Activated T-helper 1 cell treated with anti-CD3 and anti-CD28 coated beads, Interleukin-12 subunit alpha, Interleukin-12 subunit beta, Interleukin-2, Interleukin-4 antibody, amounts not matched to agents 30 ng/mL and 10 ng/mL and 1 ng/mL, durations not matched to agents 14 hours and 24 hours and 36 hours (primary cell): ENCODE measurements around the gene TOP1. TPM values are rescaled to one million over a fixed set of nuclear protein-coding genes. Genes with fewer than 3 reads are reported as not detected.
A peak's percentile ranks its signal among the peaks of the same experiment; 100 is the strongest.

Source experiments
- DNase-seq: peaks from one replicate; pipeline ENCODE4 v3.0.0; 2021; ENCODE audit warnings: low spot score
- H3K27ac Mint-ChIP-seq: one replicate; pipeline ENCODE4 v1.8.0; 2021; ENCODE audit warnings: mild to moderate bottlenecking, mixed read lengths
- H3K27me3 Mint-ChIP-seq: one replicate; pipeline ENCODE4 v1.8.0; 2022; ENCODE audit warnings: mild to moderate bottlenecking, moderate library complexity, mixed read lengths; ENCODE audit not compliant: insufficient read depth
- H3K36me3 Mint-ChIP-seq: one replicate; pipeline ENCODE4 v1.8.0; 2021; ENCODE audit warnings: low read depth, mixed read lengths
- H3K4me1 Mint-ChIP-seq: one replicate; pipeline ENCODE4 v1.8.0; 2021; ENCODE audit warnings: low read depth, mixed read lengths
- H3K4me3 Mint-ChIP-seq: one replicate; pipeline ENCODE4 v1.8.0; 2021; ENCODE audit warnings: mild to moderate bottlenecking, moderate library complexity, mixed read lengths
- H3K9me3 Mint-ChIP-seq: one replicate; pipeline ENCODE4 v1.8.0; 2021; ENCODE audit warnings: mixed read lengths
- intact Hi-C: fragments of 100-400 bp; cut with micrococcal nuclease; formaldehyde crosslinking; loops from one replicate; pipeline ENCODE4 v1.15.1; 2024
- total RNA-seq: library from RNA; stranded (reverse); gene quantifications from 2 replicates; pipeline ENCODE4 v1.2.3, GENCODE V29; 2022

Gene TOP1
- total RNA-seq, 1 donor from 2014 or later: 120 TPM

DNA sequence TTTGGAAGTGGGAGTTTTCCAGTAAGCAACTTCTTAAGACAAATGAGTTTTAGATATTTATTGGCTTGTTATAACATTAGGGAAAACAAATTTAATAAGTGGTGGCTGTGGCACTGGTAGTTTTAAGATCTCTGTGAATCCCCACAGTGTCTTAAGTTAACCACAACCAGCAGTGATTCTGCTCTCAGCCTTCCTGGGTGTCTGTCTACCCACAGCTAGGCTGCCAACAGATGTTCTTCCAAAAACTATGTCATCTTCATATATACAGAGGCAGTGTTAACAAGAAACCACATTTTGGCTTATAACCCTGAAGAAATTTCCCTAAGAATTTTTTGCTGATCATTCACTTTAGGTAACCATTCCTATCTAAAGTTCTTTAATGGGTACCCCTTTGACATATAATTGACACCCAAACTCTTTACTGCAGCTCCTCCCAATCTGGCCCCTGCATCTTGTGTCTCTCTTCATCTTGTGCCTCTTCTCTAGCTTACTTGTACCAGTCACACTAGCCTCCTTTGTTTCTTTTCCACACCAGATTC lies 52.7 kb downstream of the TOP1 start:
- Mint-ChIP-seq H3K27me3 (no peaks in the 10 kb centered on the region), H3K27ac (peak overlapping the region; percentile 74), H3K4me3 (no peak overlapping the region), H3K4me1 (peaks cover 71% of the 10 kb centered on the region), H3K36me3 (peaks cover 67% of the 10 kb centered on the region), H3K9me3 (no peaks in the 10 kb centered on the region)
- intact Hi-C loops: no loop called here
- no peak for DNase-seq

DNA sequence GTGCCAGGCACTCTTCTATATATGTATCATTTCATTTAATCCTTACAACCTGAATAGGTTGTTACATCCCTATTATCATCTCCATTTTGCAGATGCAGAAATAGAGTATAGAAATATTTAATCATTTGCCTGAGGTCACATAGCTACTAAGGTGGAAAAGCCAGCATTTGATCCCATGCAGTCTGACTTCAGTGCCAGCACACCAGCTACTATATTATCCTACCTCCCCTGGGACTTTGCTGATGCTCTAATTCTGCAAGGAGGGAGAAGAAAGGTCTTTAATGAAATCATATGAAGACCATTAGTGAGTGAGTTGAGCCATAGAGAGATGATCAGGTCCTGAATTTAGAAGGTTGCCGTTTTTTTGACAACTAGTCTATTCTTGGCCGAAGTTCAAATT lies 53.7 kb downstream of the TOP1 start:
- H3K27ac Mint-ChIP-seq: no peak overlapping the region

DNA sequence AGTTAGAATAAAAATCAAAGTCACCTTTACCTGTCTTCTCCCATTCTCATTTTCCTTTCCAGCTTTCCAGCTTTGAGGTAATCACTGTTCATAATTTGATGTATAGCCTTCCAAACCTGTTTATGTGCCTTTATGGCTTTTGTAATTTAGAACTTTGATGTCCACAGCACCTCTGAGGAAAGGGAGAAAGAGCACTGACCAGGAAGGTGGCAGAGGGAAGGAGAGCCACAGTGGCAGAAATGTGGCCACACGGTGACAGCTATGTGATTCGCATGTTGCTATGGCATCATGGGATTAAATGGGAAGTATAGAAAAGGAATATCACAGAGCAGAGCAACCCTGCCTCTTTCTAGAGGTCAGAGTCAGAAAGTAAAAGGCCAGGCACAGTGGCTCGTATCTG lies 57.0 kb downstream of the TOP1 start:
- intact Hi-C loops: no loop called here
- H3K4me3 Mint-ChIP-seq: no peak overlapping the region

More for the DNA sequence above, 53.7 kb downstream of the TOP1 start:
- Mint-ChIP-seq H3K9me3 (no peaks in the 10 kb centered on the region), H3K27me3 (no peaks in the 10 kb centered on the region), H3K4me1 (peaks cover 71% of the 10 kb centered on the region), H3K4me3 (no peak overlapping the region), H3K36me3 (peaks cover 67% of the 10 kb centered on the region)
- DNase-seq: no peak
- intact Hi-C loops: no loop called here

DNA sequence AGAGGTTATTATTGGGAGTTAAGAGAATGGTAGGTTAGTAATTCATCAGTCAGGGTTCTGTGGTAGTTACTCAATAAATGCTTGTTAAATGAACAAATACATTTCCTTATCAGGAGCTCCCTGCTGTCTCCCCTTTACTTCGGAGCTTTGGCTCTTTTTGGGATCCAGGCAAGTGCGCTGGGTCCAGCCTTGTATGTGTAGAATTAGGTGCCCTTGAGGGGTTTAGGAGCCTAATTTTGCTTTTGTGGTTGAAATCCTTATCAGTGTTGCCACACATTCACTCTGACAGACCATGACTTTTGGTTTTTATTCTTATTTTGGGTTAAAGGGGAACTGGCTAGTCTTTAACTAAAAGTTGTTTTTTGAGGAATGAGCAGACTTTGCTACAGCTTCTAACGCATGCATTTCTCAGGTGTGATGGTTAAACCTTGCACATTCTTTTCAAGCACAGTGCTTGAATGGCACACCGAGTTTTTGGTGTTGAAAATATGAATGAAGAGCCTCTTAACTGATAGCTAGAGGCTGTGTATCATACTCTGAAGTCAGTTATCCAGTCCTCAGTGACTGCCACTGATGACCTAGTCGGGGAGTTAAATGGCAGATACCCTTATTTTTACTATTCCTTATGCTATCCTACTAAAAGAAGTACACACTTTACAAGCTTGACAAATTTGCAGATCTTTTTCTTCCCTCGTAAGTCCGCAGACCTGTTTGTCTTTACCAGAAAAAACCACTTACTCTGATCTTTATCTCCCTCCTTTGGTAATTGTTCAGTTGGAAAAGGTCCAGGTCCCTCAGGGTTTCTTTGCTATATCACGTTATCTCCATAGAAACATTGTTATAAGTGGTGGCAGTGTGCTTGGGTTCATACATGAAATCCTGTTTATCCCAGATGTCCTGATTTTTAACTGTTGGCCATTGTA lies 58.0 kb downstream of the TOP1 start:
- Mint-ChIP-seq H3K4me1 (peaks cover 39% of the 10 kb centered on the region), H3K4me3 (no peak overlapping the region), H3K27me3 (no peaks in the 10 kb centered on the region), H3K9me3 (no peaks in the 10 kb centered on the region), H3K36me3 (peaks cover 59% of the 10 kb centered on the region), H3K27ac (peak overlapping the region; percentile 61)
- intact Hi-C loops: no loop called here
- DNase-seq: no peak

More for the DNA sequence above, 57.0 kb downstream of the TOP1 start:
- peaks cover 68% of the 10 kb centered on the region for H3K36me3 Mint-ChIP-seq
- H3K27me3 Mint-ChIP-seq: no peaks in the 10 kb centered on the region
- DNase-seq: no peak
- H3K27ac Mint-ChIP-seq: no peak overlapping the region
- no peaks in the 10 kb centered on the region for H3K9me3 Mint-ChIP-seq
- peaks cover 49% of the 10 kb centered on the region for H3K4me1 Mint-ChIP-seq

DNA sequence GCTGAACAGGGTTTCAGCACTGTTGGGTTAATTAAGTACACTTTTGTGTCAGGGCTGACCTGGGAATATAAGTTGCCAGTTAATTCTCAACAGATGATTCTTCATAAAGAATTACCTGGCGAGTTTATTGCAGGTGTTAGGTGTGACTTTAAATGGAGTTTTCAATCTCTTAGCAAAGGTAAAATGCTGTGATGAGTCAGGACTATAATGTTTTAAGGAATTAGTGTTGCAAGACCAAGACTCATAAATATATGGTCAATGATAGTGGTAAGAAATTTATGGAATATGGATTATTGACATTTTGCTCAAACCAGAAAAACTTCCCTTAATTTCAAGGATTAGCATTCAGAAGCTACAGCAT lies 58.7 kb downstream of the TOP1 start:
- Mint-ChIP-seq H3K4me3 (no peak overlapping the region), H3K27ac (peak overlapping the region; percentile 61)

DNA sequence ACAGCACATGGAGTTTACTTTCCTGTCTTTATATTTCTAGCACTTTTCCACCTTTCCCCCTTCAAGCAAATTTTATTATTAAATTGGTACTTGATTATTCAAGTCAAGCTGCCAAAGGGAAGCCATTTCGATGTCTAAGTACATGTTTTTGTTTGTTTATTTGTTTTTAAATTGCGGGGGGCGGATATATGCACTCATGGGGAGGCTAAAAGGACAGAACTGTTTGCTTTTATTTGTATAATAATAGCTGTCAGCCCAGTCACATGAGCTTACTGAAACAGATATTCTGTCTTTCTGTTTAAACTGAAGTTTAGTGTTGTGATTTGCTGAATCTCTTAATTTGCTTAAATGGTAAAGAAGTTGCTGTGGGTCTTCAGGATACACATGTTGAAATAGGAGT lies 59.2 kb downstream of the TOP1 start:
- Mint-ChIP-seq H3K9me3 (no peaks in the 10 kb centered on the region), H3K4me3 (no peak overlapping the region), H3K27me3 (no peaks in the 10 kb centered on the region), H3K4me1 (peaks cover 30% of the 10 kb centered on the region), H3K36me3 (peaks cover 64% of the 10 kb centered on the region), H3K27ac (no peak overlapping the region)
- intact Hi-C loops: no loop called here
- no peak for DNase-seq

More for the DNA sequence above, 58.7 kb downstream of the TOP1 start:
- peaks cover 34% of the 10 kb centered on the region for H3K4me1 Mint-ChIP-seq
- peaks cover 62% of the 10 kb centered on the region for H3K36me3 Mint-ChIP-seq
- intact Hi-C loops: no loop called here
- DNase-seq: no peak
- no peaks in the 10 kb centered on the region for H3K9me3 Mint-ChIP-seq
- no peaks in the 10 kb centered on the region for H3K27me3 Mint-ChIP-seq

DNA sequence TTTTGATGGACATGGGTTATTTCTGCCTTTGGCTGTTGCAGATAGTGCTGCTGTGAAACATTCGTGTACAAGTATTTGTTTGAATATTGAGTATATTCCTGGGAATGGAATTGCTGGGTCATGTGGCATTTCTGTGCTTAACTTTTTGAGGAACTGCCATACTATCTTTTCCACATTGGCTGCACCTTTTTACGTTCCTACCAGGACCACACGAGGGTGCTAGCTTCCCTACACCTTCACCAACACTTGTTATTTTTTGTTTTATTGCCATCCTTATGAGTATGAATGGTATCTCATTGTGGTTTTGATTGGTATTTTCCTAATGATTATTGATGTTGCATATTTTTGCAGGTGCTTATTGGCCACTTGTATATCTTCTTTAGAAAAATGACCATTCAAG lies 60.9 kb downstream of the TOP1 start:
- no peak for DNase-seq

DNA sequence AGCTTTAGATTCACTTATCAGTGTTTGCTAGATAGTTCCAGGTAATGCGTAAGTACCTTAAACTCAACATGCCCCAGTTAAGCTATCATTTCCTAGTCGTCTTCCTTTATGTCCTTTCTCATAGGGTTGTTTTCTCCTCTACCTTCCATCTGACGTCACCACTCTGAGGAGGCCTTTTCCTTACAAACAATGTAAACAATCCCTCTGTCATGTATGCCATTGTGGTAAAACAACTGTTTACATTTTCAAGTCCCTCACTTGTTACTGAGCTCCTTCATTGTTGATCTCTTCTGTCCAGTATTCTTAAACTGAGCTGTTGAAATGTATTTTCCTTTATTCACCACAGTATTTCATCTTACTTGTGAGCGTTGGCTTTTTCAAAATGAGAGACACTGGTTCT lies 63.3 kb downstream of the TOP1 start:
- Mint-ChIP-seq H3K9me3 (no peaks in the 10 kb centered on the region), H3K4me3 (no peak overlapping the region), H3K27me3 (no peaks in the 10 kb centered on the region), H3K36me3 (peaks cover 49% of the 10 kb centered on the region), H3K27ac (no peak overlapping the region), H3K4me1 (peaks cover 18% of the 10 kb centered on the region)
- no peak for DNase-seq
- intact Hi-C loops: no loop called here

More for the DNA sequence above, 60.9 kb downstream of the TOP1 start:
- Mint-ChIP-seq H3K4me1 (peaks cover 24% of the 10 kb centered on the region), H3K36me3 (peaks cover 58% of the 10 kb centered on the region), H3K27me3 (no peaks in the 10 kb centered on the region), H3K4me3 (no peak overlapping the region), H3K9me3 (no peaks in the 10 kb centered on the region), H3K27ac (no peak overlapping the region)
- intact Hi-C loops: no loop called here

DNA sequence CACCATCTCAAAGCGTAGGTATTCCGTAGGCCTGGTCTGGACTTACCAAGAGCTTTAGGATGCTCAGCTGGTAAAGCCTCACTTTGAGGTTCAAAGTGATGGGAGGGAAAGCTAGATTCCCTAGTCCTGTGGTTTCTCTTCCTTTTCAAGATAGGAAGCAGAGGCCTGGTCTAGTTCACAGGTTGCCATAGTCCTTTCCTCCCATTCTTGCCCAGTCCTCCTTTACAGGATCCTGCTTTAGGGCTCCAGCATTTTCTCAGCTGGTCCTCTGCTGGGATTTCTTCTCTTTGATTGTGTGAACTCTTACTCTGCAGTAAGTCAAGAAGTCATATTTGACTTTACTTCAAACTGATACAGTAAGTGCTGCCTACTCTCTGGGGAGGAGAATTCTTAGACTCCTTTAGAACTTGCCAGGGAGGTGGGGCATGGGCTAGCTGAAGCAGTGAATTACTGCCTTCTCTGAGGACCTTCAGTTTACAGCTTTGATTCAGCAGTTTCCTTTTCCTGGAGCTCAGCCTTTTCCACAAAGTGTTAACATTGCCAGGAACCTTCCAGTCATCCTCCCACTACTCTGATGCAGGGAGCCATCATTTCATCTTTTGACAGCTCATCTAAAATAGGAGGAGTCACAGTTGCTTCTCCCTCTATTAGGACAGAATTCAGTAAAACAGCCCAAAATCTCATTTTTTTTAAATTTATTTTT lies 65.9 kb downstream of the TOP1 start:
- no peak overlapping the region for H3K4me3 Mint-ChIP-seq
- intact Hi-C loops: loop anchor here (1.0 kb wide), 4 partner anchors 46 to 126 kb away; partner anchors contain the start of gene TOP1
- peaks cover 13% of the 10 kb centered on the region for H3K4me1 Mint-ChIP-seq
- DNase-seq: no peak
- peaks cover 47% of the 10 kb centered on the region for H3K36me3 Mint-ChIP-seq
- H3K27me3 Mint-ChIP-seq: no peaks in the 10 kb centered on the region
- H3K9me3 Mint-ChIP-seq: no peaks in the 10 kb centered on the region
- H3K27ac Mint-ChIP-seq: no peak overlapping the region

DNA sequence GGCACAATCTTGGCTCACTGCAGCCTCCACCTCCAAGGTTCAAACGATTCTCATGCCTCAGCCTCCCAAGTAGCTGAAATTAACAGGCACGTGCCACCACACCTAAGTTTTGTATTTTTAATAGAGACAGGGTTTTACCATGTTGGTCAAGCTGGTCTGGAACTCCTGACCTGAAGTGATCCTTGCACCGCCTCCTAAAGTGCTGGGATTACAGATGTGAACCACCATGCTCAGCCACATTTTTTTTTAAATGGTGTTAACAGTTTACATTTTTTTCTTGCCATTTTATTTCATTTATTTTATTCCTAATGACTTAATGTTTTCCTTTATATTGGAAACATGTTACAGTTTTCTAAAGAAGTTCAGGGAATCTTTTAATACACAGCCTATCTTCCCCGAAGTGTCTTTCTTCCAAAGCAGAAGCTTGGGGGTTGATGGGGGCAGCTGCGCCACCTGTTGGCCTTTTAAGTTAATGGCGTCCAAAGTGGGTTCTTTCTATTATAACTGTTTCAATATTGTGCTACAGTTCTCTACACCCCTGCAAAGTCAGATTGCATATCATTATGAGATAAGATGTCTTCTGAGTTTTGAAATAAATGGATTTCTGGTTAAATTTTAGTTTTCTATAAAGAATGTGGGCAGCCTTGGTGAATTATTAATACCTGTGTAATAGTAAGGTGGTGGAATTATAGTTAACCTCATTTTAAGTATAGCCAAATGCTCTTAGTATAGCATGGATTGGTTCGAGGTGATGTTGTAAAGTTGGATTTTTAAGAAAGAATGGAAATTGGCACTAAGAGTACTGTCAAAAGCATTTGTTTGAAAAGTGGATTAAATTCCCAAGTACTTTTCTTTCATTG lies 66.7 kb downstream of the TOP1 start:
- intact Hi-C loops: loop anchor here (1.0 kb wide), 4 partner anchors 47 to 127 kb away; partner anchors contain the start of gene TOP1
- peaks cover 50% of the 10 kb centered on the region for H3K36me3 Mint-ChIP-seq
- DNase-seq: peak; percentile 34
- no peaks in the 10 kb centered on the region for H3K9me3 Mint-ChIP-seq
- H3K27me3 Mint-ChIP-seq: no peaks in the 10 kb centered on the region
- H3K4me1 Mint-ChIP-seq: peaks cover 13% of the 10 kb centered on the region
- no peak overlapping the region for H3K27ac Mint-ChIP-seq
- no peak overlapping the region for H3K4me3 Mint-ChIP-seq

DNA sequence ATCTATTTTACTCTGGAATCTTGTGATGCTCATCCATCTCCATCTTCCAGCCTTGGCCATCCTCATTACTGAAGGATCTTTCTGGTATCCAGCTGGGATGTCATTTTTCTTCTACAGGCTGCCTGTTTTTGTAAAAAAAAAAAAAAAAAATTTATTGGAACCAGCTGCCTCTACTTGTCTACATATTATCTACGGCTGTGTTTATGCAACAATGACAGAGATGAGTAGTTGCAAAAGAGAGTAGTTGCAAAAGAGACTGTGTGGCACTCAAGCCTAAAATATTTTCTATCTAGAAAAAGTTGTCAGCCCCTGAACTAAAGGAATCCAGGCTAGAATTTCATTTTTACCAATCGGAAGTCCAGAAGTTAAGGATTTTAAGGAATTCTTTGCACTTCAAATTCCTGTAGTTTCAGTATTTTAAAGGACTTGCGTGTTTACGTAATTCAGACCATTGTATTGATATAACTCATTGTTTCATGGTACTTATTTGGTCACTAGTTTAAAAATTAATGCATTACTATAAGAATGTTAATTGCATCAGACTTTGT lies 70.2 kb downstream of the TOP1 start:
- H3K4me3 Mint-ChIP-seq: no peak overlapping the region
- intact Hi-C loops: no loop called here
- no peaks in the 10 kb centered on the region for H3K27me3 Mint-ChIP-seq
- peaks cover 45% of the 10 kb centered on the region for H3K36me3 Mint-ChIP-seq
- no peak overlapping the region for H3K27ac Mint-ChIP-seq
- no peaks in the 10 kb centered on the region for H3K9me3 Mint-ChIP-seq
- H3K4me1 Mint-ChIP-seq: peaks cover 13% of the 10 kb centered on the region
- DNase-seq: no peak

DNA sequence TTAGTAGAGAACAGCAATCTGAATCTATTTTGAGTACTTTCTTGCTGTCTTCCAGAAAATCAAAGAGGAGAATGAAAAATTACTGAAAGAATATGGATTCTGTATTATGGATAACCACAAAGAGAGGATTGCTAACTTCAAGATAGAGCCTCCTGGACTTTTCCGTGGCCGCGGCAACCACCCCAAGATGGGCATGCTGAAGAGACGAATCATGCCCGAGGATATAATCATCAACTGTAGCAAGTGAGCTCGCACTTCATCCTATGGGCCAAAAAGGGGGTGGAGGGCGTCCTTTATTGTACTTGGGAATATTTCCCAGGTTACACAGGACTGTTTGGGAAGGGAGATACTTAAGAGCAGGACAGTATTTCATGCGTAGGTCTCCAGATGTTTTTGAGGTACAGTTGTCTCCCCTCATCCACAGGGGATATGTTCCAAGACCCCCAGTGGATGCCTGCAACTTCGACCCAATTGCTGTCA lies 71.4 kb downstream of the TOP1 start:
- no peak overlapping the region for H3K4me3 Mint-ChIP-seq
- H3K36me3 Mint-ChIP-seq: peaks cover 49% of the 10 kb centered on the region
- DNase-seq: no peak
- H3K27me3 Mint-ChIP-seq: no peaks in the 10 kb centered on the region
- H3K27ac Mint-ChIP-seq: no peak overlapping the region
- H3K4me1 Mint-ChIP-seq: peaks cover 6% of the 10 kb centered on the region
- intact Hi-C loops: no loop called here
- no peaks in the 10 kb centered on the region for H3K9me3 Mint-ChIP-seq
